Common myeloid progenitor, CD34-positive (primary cell): ENCODE data around the gene KLHDC9.

ENCODE experiments used
- CTCF ChIA-PET: fragments of 350-600 bp; sonication (Branson Sonifier 250); formaldehyde crosslinking; loops from one replicate; lab custom pipeline; 2021; ENCODE audit warnings: antibody characterized with exemption; lab: Charles Lee
- POLR2A ChIA-PET: fragments of 350-600 bp; sonication (Branson Sonifier 250); formaldehyde crosslinking; loops from one replicate; lab custom pipeline; 2021; ENCODE audit warnings: antibody characterized with exemption; lab: Charles Lee
- DNase-seq, 3 donors: peaks; one replicate each; pipeline versions ENCODE4 v3.0.0 to v3.0.0-alpha.2; 2013
- H3K27ac ChIP-seq, 2 experiments: 1 replicate in 1 of 2; 2 replicates in 1 of 2; pipeline ENCODE4 v1.7.0; 2013; ENCODE audit warnings: inconsistent platforms in 2 of 2, low read length in 2 of 2, mild to moderate bottlenecking in 2 of 2, low read depth in 1 of 2, moderate library complexity in 1 of 2; ENCODE audit not compliant: severe bottlenecking in 2 of 2, insufficient read depth in 1 of 2, poor library complexity in 1 of 2
- H3K27me3 ChIP-seq, 5 experiments: replicated peaks in 2 of 5; 1 replicate in 3 of 5; 2 replicates in 2 of 5; pipeline versions ENCODE4 v1.6.1 to v1.7.0; 2013; ENCODE audit warnings: low read length in 4 of 5, mild to moderate bottlenecking in 2 of 5, moderate library complexity in 2 of 5, inconsistent platforms in 1 of 5; ENCODE audit not compliant: insufficient read depth in 5 of 5, control insufficient read depth in 4 of 5
- H3K36me3 ChIP-seq, 4 experiments: 1 replicate in 2 of 4; 2 replicates in 2 of 4; pipeline versions ENCODE4 v1.6.1 to v1.7.0; 2013; ENCODE audit warnings: low read length in 3 of 4, control low read depth in 1 of 4, mild to moderate bottlenecking in 1 of 4; ENCODE audit not compliant: control insufficient read depth in 4 of 4, insufficient read depth in 4 of 4
- H3K4me1 ChIP-seq, 4 experiments: 1 replicate in 3 of 4; 2 replicates in 1 of 4; pipeline versions ENCODE4 v1.6.1 to v1.7.1; 2013; ENCODE audit warnings: low read length in 3 of 4, mild to moderate bottlenecking in 3 of 4, control low read depth in 1 of 4, inconsistent platforms in 1 of 4, moderate library complexity in 1 of 4; ENCODE audit not compliant: control insufficient read depth in 4 of 4, insufficient read depth in 4 of 4; ENCODE audit errors: control extremely low read depth in 1 of 4
- H3K4me3 ChIP-seq, 7 experiments: 1 replicate in 4 of 7; 2 replicates in 3 of 7; pipeline versions ENCODE4 v1.5.1 to v1.7.0; 2013; ENCODE audit warnings: mild to moderate bottlenecking in 7 of 7, low read length in 6 of 7, moderate library complexity in 6 of 7, inconsistent platforms in 2 of 7, low read depth in 2 of 7, control low read depth in 1 of 7; ENCODE audit not compliant: insufficient read depth in 4 of 7, control insufficient read depth in 1 of 7; ENCODE audit errors: extremely low read depth in 1 of 7
- H3K9me3 ChIP-seq, 5 experiments: 1 replicate in 4 of 5; 2 replicates in 1 of 5; pipeline versions ENCODE4 v1.6.1 to v1.7.1; 2013; ENCODE audit warnings: low read length in 4 of 5, mild to moderate bottlenecking in 2 of 5, inconsistent platforms in 1 of 5, low read depth in 1 of 5, moderate library complexity in 1 of 5; ENCODE audit not compliant: control insufficient read depth in 4 of 5, insufficient read depth in 2 of 5; ENCODE audit errors: control extremely low read depth in 1 of 5
- WGBS: methylation state at CpG from one replicate; pipeline ENCODE4 v1.1.5; 2013; ENCODE audit not compliant: insufficient coverage; 5-methylcytosine and 5-hydroxymethylcytosine counted together

Gene KLHDC9

GRCh38 chr1:161145832-161146231, 47.7 kb downstream of the KLHDC9 start:
- no peaks in the 10 kb centered on the region for H3K9me3 ChIP-seq
- ChIA-PET POLR2A (no interaction called here), CTCF (no interaction called here)
- no peak for DNase-seq
- 100% methylated on average over 1 of the region's 3 CpGs for WGBS
- no peak overlapping the region for H3K27ac ChIP-seq
- no peaks in the 10 kb centered on the region for H3K36me3 ChIP-seq
- H3K4me3 ChIP-seq: no peak overlapping the region
- H3K27me3 ChIP-seq: no peaks in the 10 kb centered on the region
- H3K4me1 ChIP-seq: no peaks in the 10 kb centered on the region
